ENCODE measurements around the gene SHB. TPM values are rescaled to one million over a fixed set of nuclear protein-coding genes. Genes with fewer than 3 reads are reported as not detected.

SHB gene
- total and polyA plus RNA-seq, 2 of the 13 experiments (the other 11 are each of a cell fraction or from before 2014, with no cell fraction given): 19.4 to 20.7 TPM

DNA sequence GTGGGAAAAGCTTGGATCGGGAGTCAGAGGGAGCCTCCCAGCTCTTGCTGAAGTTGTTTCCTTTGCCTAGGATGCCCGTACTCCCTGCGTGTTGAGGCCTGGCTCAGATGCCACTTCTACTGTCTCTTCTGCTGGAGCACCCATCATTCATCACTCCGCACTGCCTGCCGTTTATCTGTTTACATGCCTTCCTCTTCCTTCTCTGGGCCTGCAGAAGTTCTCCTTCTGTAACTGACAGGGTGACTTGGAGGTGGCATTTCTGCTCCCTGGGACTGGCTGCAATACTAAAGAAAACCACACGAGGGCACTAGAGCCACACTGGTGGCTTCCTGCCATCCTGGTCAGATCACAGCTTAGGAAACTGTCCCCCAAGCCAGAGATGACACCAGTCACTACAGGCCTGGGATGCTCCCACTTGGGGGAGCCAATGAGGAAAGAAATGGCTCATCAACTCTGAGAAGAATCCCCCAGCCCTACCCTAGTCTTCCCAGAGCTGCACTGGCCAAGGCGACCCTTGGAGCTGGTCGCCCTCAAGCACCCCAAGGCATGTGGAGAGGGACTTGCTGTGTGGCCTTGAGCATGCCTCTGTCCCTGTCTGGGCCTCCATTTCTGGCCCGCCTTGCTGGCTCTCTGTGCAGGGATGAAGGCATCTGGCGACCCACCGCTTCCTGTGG, 155.4 kb downstream of the SHB start (continued):
- TF ChIP-seq, protein P1, sequence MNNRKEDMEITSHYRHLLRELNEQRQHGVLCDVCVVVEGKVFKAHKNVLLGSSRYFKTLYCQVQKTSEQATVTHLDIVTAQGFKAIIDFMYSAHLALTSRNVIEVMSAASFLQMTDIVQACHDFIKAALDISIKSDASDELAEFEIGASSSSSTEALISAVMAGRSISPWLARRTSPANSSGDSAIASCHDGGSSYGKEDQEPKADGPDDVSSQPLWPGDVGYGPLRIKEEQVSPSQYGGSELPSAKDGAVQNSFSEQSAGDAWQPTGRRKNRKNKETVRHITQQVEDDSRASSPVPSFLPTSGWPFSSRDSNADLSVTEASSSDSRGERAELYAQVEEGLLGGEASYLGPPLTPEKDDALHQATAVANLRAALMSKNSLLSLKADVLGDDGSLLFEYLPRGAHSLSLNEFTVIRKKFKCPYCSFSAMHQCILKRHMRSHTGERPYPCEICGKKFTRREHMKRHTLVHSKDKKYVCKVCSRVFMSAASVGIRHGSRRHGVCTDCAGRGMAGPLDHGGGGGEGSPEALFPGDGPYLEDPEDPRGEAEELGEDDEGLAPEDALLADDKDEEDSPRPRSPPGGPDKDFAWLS (CRISPR knock-in tag; IDR thresholded peaks at IDR 0.05; ENCODE audit: borderline replicate concordance): 0 out of 2 replicates have a peak, but pooled peaks have one; percentile 35
- no peak for TF ChIP-seq ZNF460 (CRISPR knock-in tag; IDR thresholded peaks at IDR 0.05; ENCODE audit: borderline replicate concordance)
- TF ChIP-seq SNRNP70 (IDR thresholded peaks at IDR 0.05; ENCODE audit: low read depth, low read length): no peak
- TF ChIP-seq WIZ (CRISPR knock-in tag; IDR thresholded peaks at IDR 0.05): no peak
- TF ChIP-seq MZF1 (CRISPR knock-in tag; IDR thresholded peaks at IDR 0.05; ENCODE audit: borderline replicate concordance): no peak
- no peak for TF ChIP-seq IKZF1 (IDR thresholded peaks at IDR 0.05)
- no peak for TF ChIP-seq GLI4 (CRISPR knock-in tag; IDR thresholded peaks at IDR 0.05; ENCODE audit: borderline replicate concordance)
- no peak for TF ChIP-seq CBX2 (IDR thresholded peaks at IDR 0.05; ENCODE audit: low read depth, low read length)
- no peak for TF ChIP-seq CBX2 (CRISPR knock-in tag; IDR thresholded peaks at IDR 0.05; ENCODE audit: low read depth)
- TF ChIP-seq POLR2A (IDR thresholded peaks at IDR 0.05; ENCODE audit: insufficient read depth in 1 of 2, low read depth in 2 of 2, low read length in 2 of 2): 0 out of 4 replicates have a peak, but pooled peaks of 1 of the 2 experiments have one; percentile 19
- TF ChIP-seq, protein P2, sequence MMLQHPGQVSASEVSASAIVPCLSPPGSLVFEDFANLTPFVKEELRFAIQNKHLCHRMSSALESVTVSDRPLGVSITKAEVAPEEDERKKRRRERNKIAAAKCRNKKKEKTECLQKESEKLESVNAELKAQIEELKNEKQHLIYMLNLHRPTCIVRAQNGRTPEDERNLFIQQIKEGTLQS (CRISPR knock-in tag; IDR thresholded peaks at IDR 0.05): no peak
- no peak for TF ChIP-seq ZNF562 (CRISPR knock-in tag; IDR thresholded peaks at IDR 0.05; ENCODE audit: borderline replicate concordance)
- TF ChIP-seq ZNF138 (CRISPR knock-in tag; IDR thresholded peaks at IDR 0.05; ENCODE audit: low read depth): no peak
- no peak for TF ChIP-seq TCF7 (IDR thresholded peaks at IDR 0.05; ENCODE audit: low read depth)
- TF ChIP-seq, protein P3, sequence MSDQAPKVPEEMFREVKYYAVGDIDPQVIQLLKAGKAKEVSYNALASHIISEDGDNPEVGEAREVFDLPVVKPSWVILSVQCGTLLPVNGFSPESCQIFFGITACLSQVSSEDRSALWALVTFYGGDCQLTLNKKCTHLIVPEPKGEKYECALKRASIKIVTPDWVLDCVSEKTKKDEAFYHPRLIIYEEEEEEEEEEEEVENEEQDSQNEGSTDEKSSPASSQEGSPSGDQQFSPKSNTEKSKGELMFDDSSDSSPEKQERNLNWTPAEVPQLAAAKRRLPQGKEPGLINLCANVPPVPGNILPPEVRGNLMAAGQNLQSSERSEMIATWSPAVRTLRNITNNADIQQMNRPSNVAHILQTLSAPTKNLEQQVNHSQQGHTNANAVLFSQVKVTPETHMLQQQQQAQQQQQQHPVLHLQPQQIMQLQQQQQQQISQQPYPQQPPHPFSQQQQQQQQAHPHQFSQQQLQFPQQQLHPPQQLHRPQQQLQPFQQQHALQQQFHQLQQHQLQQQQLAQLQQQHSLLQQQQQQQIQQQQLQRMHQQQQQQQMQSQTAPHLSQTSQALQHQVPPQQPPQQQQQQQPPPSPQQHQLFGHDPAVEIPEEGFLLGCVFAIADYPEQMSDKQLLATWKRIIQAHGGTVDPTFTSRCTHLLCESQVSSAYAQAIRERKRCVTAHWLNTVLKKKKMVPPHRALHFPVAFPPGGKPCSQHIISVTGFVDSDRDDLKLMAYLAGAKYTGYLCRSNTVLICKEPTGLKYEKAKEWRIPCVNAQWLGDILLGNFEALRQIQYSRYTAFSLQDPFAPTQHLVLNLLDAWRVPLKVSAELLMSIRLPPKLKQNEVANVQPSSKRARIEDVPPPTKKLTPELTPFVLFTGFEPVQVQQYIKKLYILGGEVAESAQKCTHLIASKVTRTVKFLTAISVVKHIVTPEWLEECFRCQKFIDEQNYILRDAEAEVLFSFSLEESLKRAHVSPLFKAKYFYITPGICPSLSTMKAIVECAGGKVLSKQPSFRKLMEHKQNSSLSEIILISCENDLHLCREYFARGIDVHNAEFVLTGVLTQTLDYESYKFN (CRISPR knock-in tag; conservative IDR thresholded peaks at IDR 0.05): no peak
- no peak for TF ChIP-seq ZSCAN31 (CRISPR knock-in tag; IDR thresholded peaks at IDR 0.05; ENCODE audit: low read depth)
- no peak for TF ChIP-seq ZNF24 (IDR thresholded peaks at IDR 0.05)
- peak; percentile 24; the same call in 1 of the 2 replicates for TF ChIP-seq MIXL1 (CRISPR knock-in tag; IDR thresholded peaks at IDR 0.05)
- TF ChIP-seq FOXP1 (IDR thresholded peaks at IDR 0.05): no peak
- no peak for TF ChIP-seq FOXP1 (CRISPR knock-in tag; IDR thresholded peaks at IDR 0.05)
- TF ChIP-seq ZNF251 (CRISPR knock-in tag; IDR thresholded peaks at IDR 0.05): no peak
- no peak for TF ChIP-seq HNF4G (IDR thresholded peaks at IDR 0.05; ENCODE audit: borderline replicate concordance, low read depth, low read length)
- 0 out of 2 replicates have a peak, but pooled peaks have one; percentile 25 for TF ChIP-seq HNF4G (CRISPR knock-in tag; IDR thresholded peaks at IDR 0.05; ENCODE audit: borderline replicate concordance, low read depth)
- TF ChIP-seq CCDC6 (CRISPR knock-in tag; IDR thresholded peaks at IDR 0.05): peak; percentile 50; the same call in 1 of the 2 replicates
- TF ChIP-seq, protein P4, sequence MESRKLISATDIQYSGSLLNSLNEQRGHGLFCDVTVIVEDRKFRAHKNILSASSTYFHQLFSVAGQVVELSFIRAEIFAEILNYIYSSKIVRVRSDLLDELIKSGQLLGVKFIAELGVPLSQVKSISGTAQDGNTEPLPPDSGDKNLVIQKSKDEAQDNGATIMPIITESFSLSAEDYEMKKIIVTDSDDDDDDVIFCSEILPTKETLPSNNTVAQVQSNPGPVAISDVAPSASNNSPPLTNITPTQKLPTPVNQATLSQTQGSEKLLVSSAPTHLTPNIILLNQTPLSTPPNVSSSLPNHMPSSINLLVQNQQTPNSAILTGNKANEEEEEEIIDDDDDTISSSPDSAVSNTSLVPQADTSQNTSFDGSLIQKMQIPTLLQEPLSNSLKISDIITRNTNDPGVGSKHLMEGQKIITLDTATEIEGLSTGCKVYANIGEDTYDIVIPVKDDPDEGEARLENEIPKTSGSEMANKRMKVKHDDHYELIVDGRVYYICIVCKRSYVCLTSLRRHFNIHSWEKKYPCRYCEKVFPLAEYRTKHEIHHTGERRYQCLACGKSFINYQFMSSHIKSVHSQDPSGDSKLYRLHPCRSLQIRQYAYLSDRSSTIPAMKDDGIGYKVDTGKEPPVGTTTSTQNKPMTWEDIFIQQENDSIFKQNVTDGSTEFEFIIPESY (CRISPR knock-in tag; IDR thresholded peaks at IDR 0.05): peak; percentile 5; the same call in 1 of the 2 replicates

Data from HepG2 (cell line).